Measurements from ENCODE around the gene ZFAND2B. TPM values are rescaled to one million over a fixed set of nuclear protein-coding genes. Genes with fewer than 3 reads are reported as not detected.
A peak's percentile ranks its signal among the peaks of the same experiment; 100 is the strongest.

ZFAND2B gene
- polyA plus RNA-seq, 4 donors: 46.9 to 182 (median 101) TPM

GRCh38 chr2:219213026-219213415 lies 6.4 kb downstream of the ZFAND2B start:
- no peak overlapping the region for H3K27ac ChIP-seq (ENCODE audit: low read depth in 1 of 3, low read length in 2 of 3)
- WGBS, 3 donors: 89 to 93% (median 92%) methylated on average over 8 of the region's 8 CpGs
- no peaks in the 10 kb centered on the region for H3K27me3 ChIP-seq (ENCODE audit: control insufficient read depth in 3 of 3, insufficient read depth in 3 of 3, low read length in 3 of 3)
- DNase-seq: no peak
- no peak overlapping the region for H3K4me3 ChIP-seq (ENCODE audit: low read depth in 1 of 3, low read length in 3 of 3)
- no peaks in the 10 kb centered on the region for H3K9me3 ChIP-seq (ENCODE audit: control insufficient read depth in 2 of 2, insufficient read depth in 1 of 2, low read depth in 1 of 2, low read length in 1 of 2)
- no peak for FAIRE-seq
- H3K36me3 ChIP-seq (ENCODE audit: control insufficient read depth in 3 of 3, insufficient read depth in 2 of 3, low read depth in 1 of 3, low read length in 3 of 3): peaks cover 3 to 79% (median 11%) of the 10 kb centered on the region in 3 donors
- H3K4me1 ChIP-seq (ENCODE audit: control insufficient read depth in 3 of 3, insufficient read depth in 2 of 3, low read depth in 1 of 3, low read length in 2 of 3): peaks cover 0 to 23% (median 0%) of the 10 kb centered on the region in 3 donors

GRCh38 chr2:219213486-219214071 lies 7.0 kb downstream of the ZFAND2B start:
- no peak overlapping the region for H3K27ac ChIP-seq (ENCODE audit: low read depth in 1 of 3, low read length in 2 of 3)
- H3K36me3 ChIP-seq (ENCODE audit: control insufficient read depth in 3 of 3, insufficient read depth in 2 of 3, low read depth in 1 of 3, low read length in 3 of 3): peaks cover 2 to 73% (median 6%) of the 10 kb centered on the region in 3 donors
- peaks cover 0 to 25% (median 0%) of the 10 kb centered on the region in 3 donors for H3K4me1 ChIP-seq (ENCODE audit: control insufficient read depth in 3 of 3, insufficient read depth in 2 of 3, low read depth in 1 of 3, low read length in 2 of 3)
- DNase-seq (no peak), FAIRE-seq (no peak)
- H3K9me3 ChIP-seq (ENCODE audit: control insufficient read depth in 2 of 2, insufficient read depth in 1 of 2, low read depth in 1 of 2, low read length in 1 of 2): no peaks in the 10 kb centered on the region
- 94 to 95% (median 94%) methylated on average over 10 of the region's 10 CpGs for WGBS, 3 donors
- no peaks in the 10 kb centered on the region for H3K27me3 ChIP-seq (ENCODE audit: control insufficient read depth in 3 of 3, insufficient read depth in 3 of 3, low read length in 3 of 3)
- no peak overlapping the region for H3K4me3 ChIP-seq (ENCODE audit: low read depth in 1 of 3, low read length in 3 of 3)

GRCh38 chr2:219214141-219214540 lies 7.6 kb downstream of the ZFAND2B start:
- Histone ChIP-seq H3K4me3 (ENCODE audit: low read depth in 1 of 3, low read length in 3 of 3) (no peak overlapping the region), H3K27ac (ENCODE audit: low read depth in 1 of 3, low read length in 2 of 3) (no peak overlapping the region), H3K9me3 (ENCODE audit: control insufficient read depth in 2 of 2, insufficient read depth in 1 of 2, low read depth in 1 of 2, low read length in 1 of 2) (no peaks in the 10 kb centered on the region), H3K36me3 (ENCODE audit: control insufficient read depth in 3 of 3, insufficient read depth in 2 of 3, low read depth in 1 of 3, low read length in 3 of 3) (peaks cover 2 to 68% (median 4%) of the 10 kb centered on the region in 3 donors), H3K27me3 (ENCODE audit: control insufficient read depth in 3 of 3, insufficient read depth in 3 of 3, low read length in 3 of 3) (no peaks in the 10 kb centered on the region), H3K4me1 (ENCODE audit: control insufficient read depth in 3 of 3, insufficient read depth in 2 of 3, low read depth in 1 of 3, low read length in 2 of 3) (peaks cover under 1 to 29% (median under 1%) of the 10 kb centered on the region in 3 donors)
- 96 to 98% (median 96%) methylated on average over 15 of the region's 15 CpGs for WGBS, 3 donors
- FAIRE-seq (no peak), DNase-seq (no peak)

DNA sequence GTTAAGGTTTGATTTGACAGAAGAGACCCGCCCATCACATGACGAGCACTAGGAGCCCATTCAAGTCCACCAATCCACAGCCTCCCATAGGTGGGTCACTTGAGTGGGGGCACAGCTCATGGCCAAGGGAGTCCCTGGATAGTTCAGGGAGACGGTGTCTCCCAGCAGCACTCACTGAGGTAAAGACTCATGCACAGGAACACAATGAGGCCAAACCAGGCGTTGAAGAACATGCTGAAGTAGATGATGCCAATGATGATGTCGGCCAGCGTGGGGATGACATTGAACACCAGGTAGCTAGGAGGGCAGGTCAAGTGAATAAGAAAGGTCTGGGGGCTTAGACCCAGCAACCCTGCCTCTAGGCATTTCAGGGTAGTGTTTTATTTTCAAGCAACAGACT lies 8.2 kb downstream of the ZFAND2B start:
- WGBS, 3 donors: 94 to 97% (median 95%) methylated on average over 6 of the region's 6 CpGs
- Histone ChIP-seq H3K9me3 (ENCODE audit: control insufficient read depth in 2 of 2, insufficient read depth in 1 of 2, low read depth in 1 of 2, low read length in 1 of 2) (no peaks in the 10 kb centered on the region), H3K27ac (ENCODE audit: low read depth in 1 of 3, low read length in 2 of 3) (no peak overlapping the region), H3K4me1 (ENCODE audit: control insufficient read depth in 3 of 3, insufficient read depth in 2 of 3, low read depth in 1 of 3, low read length in 2 of 3) (peaks cover 4 to 35% (median 5%) of the 10 kb centered on the region in 3 donors), H3K27me3 (ENCODE audit: control insufficient read depth in 3 of 3, insufficient read depth in 3 of 3, low read length in 3 of 3) (no peaks in the 10 kb centered on the region), H3K4me3 (ENCODE audit: low read depth in 1 of 3, low read length in 3 of 3) (no peak overlapping the region), H3K36me3 (ENCODE audit: control insufficient read depth in 3 of 3, insufficient read depth in 2 of 3, low read depth in 1 of 3, low read length in 3 of 3) (peaks cover 2 to 68% (median 4%) of the 10 kb centered on the region in 3 donors)
- no peak for DNase-seq
- no peak for FAIRE-seq

GRCh38 chr2:219215871-219216534 lies 9.4 kb downstream of the ZFAND2B start:
- WGBS, 3 donors: 90 to 92% (median 92%) methylated on average over 23 to 27 of the region's 27 CpGs
- H3K27ac ChIP-seq (ENCODE audit: low read depth in 1 of 3, low read length in 2 of 3): no peak overlapping the region
- FAIRE-seq (no peak), DNase-seq (no peak)
- no peaks in the 10 kb centered on the region for H3K27me3 ChIP-seq (ENCODE audit: control insufficient read depth in 3 of 3, insufficient read depth in 3 of 3, low read length in 3 of 3)
- peaks cover 4 to 38% (median 5%) of the 10 kb centered on the region in 3 donors for H3K4me1 ChIP-seq (ENCODE audit: control insufficient read depth in 3 of 3, insufficient read depth in 2 of 3, low read depth in 1 of 3, low read length in 2 of 3)
- H3K36me3 ChIP-seq (ENCODE audit: control insufficient read depth in 3 of 3, insufficient read depth in 2 of 3, low read depth in 1 of 3, low read length in 3 of 3): peaks cover 5 to 68% (median 7%) of the 10 kb centered on the region in 3 donors
- H3K4me3 ChIP-seq (ENCODE audit: low read depth in 1 of 3, low read length in 3 of 3): no peak overlapping the region
- H3K9me3 ChIP-seq (ENCODE audit: control insufficient read depth in 2 of 2, insufficient read depth in 1 of 2, low read depth in 1 of 2, low read length in 1 of 2): no peaks in the 10 kb centered on the region

- H3K36me3 ChIP-seq (ENCODE audit: control insufficient read depth in 3 of 3, insufficient read depth in 2 of 3, low read depth in 1 of 3, low read length in 3 of 3): peaks cover 8 to 67% (median 8%) of the 10 kb centered on the region in 3 donors
- no peak overlapping the region for H3K27ac ChIP-seq (ENCODE audit: low read depth in 1 of 3, low read length in 2 of 3)
- no peaks in the 10 kb centered on the region for H3K9me3 ChIP-seq (ENCODE audit: control insufficient read depth in 2 of 2, insufficient read depth in 1 of 2, low read depth in 1 of 2, low read length in 1 of 2)
- WGBS, 3 donors: 87 to 90% (median 89%) methylated on average over 6 of the region's 6 CpGs
- H3K4me1 ChIP-seq (ENCODE audit: control insufficient read depth in 3 of 3, insufficient read depth in 2 of 3, low read depth in 1 of 3, low read length in 2 of 3): peaks cover 4 to 38% (median 5%) of the 10 kb centered on the region in 3 donors
- no peak overlapping the region for H3K4me3 ChIP-seq (ENCODE audit: low read depth in 1 of 3, low read length in 3 of 3)
- DNase-seq: no peak
- no peak for FAIRE-seq
- no peaks in the 10 kb centered on the region for H3K27me3 ChIP-seq (ENCODE audit: control insufficient read depth in 3 of 3, insufficient read depth in 3 of 3, low read length in 3 of 3)
These were observed 9.9 kb downstream of the ZFAND2B start for GRCh38 chr2:219216535-219216915.

DNA sequence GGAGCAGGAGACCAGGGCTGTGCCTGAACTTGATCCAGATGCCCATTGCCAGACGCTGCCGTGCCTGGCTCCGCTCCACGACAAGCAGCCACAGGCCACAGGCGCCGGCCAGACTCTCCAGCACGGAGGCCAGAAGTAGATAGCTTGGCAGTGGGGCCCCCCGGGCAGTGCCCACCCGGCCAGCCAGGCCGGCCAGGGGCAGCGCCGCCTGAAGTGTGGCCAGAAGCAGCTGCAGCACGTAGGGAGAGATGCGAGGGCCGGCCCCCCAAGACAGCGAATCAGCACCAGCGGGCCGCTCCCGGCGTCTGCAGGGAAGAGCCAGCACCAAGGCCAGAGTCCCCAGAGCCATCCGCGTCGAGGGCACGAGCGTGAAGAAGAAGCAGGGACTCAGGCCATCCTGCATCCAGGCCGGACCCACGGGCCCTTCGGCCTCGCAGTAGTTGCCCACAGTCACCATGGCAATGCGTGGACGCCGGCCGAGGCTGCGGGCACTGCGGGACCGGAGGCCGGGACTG lies 11.7 kb downstream of the ZFAND2B start:
- H3K4me1 ChIP-seq (ENCODE audit: control insufficient read depth in 3 of 3, insufficient read depth in 2 of 3, low read depth in 1 of 3, low read length in 2 of 3): peaks cover 4 to 38% (median 5%) of the 10 kb centered on the region in 3 donors
- peak; percentile 59 to 80 for DNase-seq
- H3K9me3 ChIP-seq (ENCODE audit: control insufficient read depth in 2 of 2, insufficient read depth in 1 of 2, low read depth in 1 of 2, low read length in 1 of 2): no peaks in the 10 kb centered on the region
- H3K27me3 ChIP-seq (ENCODE audit: control insufficient read depth in 3 of 3, insufficient read depth in 3 of 3, low read length in 3 of 3): no peaks in the 10 kb centered on the region
- peaks cover 8 to 70% (median 15%) of the 10 kb centered on the region in 3 donors for H3K36me3 ChIP-seq (ENCODE audit: control insufficient read depth in 3 of 3, insufficient read depth in 2 of 3, low read depth in 1 of 3, low read length in 3 of 3)
- peak overlapping the region; percentile 85 to 96 (median 90) for H3K27ac ChIP-seq (ENCODE audit: low read depth in 1 of 3, low read length in 2 of 3)
- peak overlapping the region; percentile 46 to 58 (median 57) for H3K4me3 ChIP-seq (ENCODE audit: low read depth in 1 of 3, low read length in 3 of 3)
- 0 to 2% (median 1%) methylated on average over 28 to 37 of the region's 37 CpGs for WGBS, 3 donors
- no peak for FAIRE-seq

DNA sequence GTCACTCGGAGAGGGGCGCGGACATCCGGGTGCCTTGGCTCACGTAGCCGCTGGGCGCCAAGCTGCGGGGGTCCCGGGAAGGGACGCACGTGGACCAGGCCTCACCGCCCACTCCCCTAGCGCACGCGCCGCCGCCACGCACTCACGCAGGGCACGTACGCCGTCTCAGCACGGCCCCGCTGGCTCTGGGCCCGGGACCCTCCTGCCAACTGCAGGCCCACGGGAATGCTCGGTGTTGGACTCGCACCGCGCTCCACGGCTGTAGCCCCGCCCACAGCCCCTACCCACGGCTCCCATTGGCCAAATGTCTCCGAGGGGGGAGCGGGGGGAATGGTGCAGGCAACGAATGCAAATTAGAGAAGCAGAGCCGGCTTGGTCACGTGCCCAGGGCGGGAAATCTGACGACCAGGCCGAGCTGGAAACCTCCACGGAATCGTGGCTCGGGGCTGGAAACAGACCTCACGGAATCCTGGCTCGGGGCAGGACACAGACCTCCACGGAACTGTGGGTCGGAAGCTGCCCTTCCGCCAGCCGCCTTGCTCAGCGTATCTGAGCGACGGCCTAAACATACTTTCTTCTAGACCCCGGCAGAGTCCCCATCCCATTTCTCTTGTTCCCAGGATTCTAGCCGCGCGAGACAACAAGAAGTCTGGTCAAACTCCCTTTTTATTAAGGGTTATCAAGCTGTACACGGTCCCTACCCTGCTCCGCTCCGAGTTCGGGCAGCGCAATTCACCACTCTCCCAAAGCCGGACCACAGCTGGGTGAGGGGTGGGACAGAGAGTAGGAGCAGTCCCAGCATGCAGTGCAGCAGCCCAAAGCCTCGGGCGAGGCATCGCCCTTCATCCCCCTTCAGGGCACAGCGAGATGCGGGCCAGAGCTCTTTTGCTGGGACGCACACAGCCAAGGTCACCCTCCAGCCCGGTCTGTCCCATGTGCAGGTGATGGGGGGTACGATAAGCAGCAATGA lies 12.4 kb downstream of the ZFAND2B start, which contains the start of gene ABCB6:
ABCB6 (minus strand) TSS at position 227 of the 970 bp plus-strand sequence. CDS start 285 bp downstream, outside the sequence.
- peaks cover 4 to 38% (median 5%) of the 10 kb centered on the region in 3 donors for H3K4me1 ChIP-seq (ENCODE audit: control insufficient read depth in 3 of 3, insufficient read depth in 2 of 3, low read depth in 1 of 3, low read length in 2 of 3)
- peaks cover 8 to 70% (median 19%) of the 10 kb centered on the region in 3 donors for H3K36me3 ChIP-seq (ENCODE audit: control insufficient read depth in 3 of 3, insufficient read depth in 2 of 3, low read depth in 1 of 3, low read length in 3 of 3)
- DNase-seq (peak; percentile 91 to 93), FAIRE-seq (no peak)
- peak within 1 kb of the TSS; percentile 85 to 96 (median 90) for H3K27ac ChIP-seq (ENCODE audit: low read depth in 1 of 3, low read length in 2 of 3)
- WGBS, 3 donors: 13 to 26% (median 22%) methylated on average over 59 to 71 of the region's 71 CpGs
- H3K4me3 ChIP-seq (ENCODE audit: low read depth in 1 of 3, low read length in 3 of 3): peak within 1 kb of the TSS; percentile 46 to 58 (median 57)
- H3K27me3 ChIP-seq (ENCODE audit: control insufficient read depth in 3 of 3, insufficient read depth in 3 of 3, low read length in 3 of 3): no peaks in the 10 kb centered on the region
- no peaks in the 10 kb centered on the region for H3K9me3 ChIP-seq (ENCODE audit: control insufficient read depth in 2 of 2, insufficient read depth in 1 of 2, low read depth in 1 of 2, low read length in 1 of 2)

Data from small intestine (tissue), 7 donors.